IMR-90 (cell line): ENCODE data around the gene SAG. TPM values are rescaled to one million over a fixed set of nuclear protein-coding genes. Genes with fewer than 3 reads are reported as not detected.

ENCODE experiments used
- ATAC-seq: fragments of 200-7000 bp; cut with Tn5 transposase; 2 replicates; pipeline ENCODE4 v1.9.1; 2020; ENCODE audit warnings: low read depth, mild to moderate bottlenecking, moderate library complexity
- BruUV-seq: library from RNA; stranded (reverse); fragments of 400-500 nt; replicated peaks from 2 replicates; lab custom pipeline; 2021; lab: Mats Ljungman, UMichigan
- CTCF ChIA-PET: fragments of 300-600 bp; formaldehyde crosslinking; extraction: SDS; loops from one replicate; lab custom pipeline; 2021; ENCODE audit warnings: antibody characterized with exemption; lab: Yijun Ruan, JAX
- POLR2A ChIA-PET: fragments of 300-600 bp; sonication (Branson Sonifier 250); formaldehyde crosslinking; loops from one replicate; lab custom pipeline; 2022; ENCODE audit warnings: antibody characterized with exemption; ENCODE audit not compliant: unreplicated experiment; lab: Charles Lee
- DNase-seq: peaks from one replicate; pipeline ENCODE4 v3.0.0; 2013
- H2AFZ ChIP-seq: replicated peaks from 2 replicates; pipeline ENCODE3; 2013; ENCODE audit warnings: low read length, mild to moderate bottlenecking; ENCODE audit not compliant: poor library complexity
- H2AK5ac ChIP-seq: 2 replicates; pipeline ENCODE4 v1.6.1; 2013; ENCODE audit warnings: low read depth, low read length, inconsistent platforms
- H2AK9ac ChIP-seq: replicated peaks from 2 replicates; pipeline ENCODE3; 2013; ENCODE audit warnings: mild to moderate bottlenecking, low read depth, low read length, moderate library complexity; ENCODE audit not compliant: poor library complexity
- H2BK120ac ChIP-seq: 2 replicates; pipeline ENCODE4 v1.6.1; 2013; ENCODE audit warnings: low read depth, low read length, inconsistent platforms
- H2BK15ac ChIP-seq: 3 replicates; pipeline ENCODE4 v1.6.1; 2013; ENCODE audit warnings: low read depth, low read length, inconsistent platforms
- H2BK20ac ChIP-seq: 2 replicates; pipeline ENCODE4 v1.6.1; 2013; ENCODE audit warnings: low read depth, mild to moderate bottlenecking, inconsistent platforms, low read length, moderate library complexity
- H2BK5ac ChIP-seq: 2 replicates; pipeline ENCODE4 v1.6.1; 2013; ENCODE audit warnings: mild to moderate bottlenecking, low read depth, low read length, inconsistent platforms; ENCODE audit not compliant: poor library complexity, severe bottlenecking
- H3K14ac ChIP-seq: replicated peaks from 2 replicates; pipeline ENCODE4 v1.6.1; 2013; ENCODE audit warnings: low read depth, low read length, inconsistent platforms
- H3K18ac ChIP-seq: 2 replicates; pipeline ENCODE4 v1.6.1; 2013; ENCODE audit warnings: low read depth, low read length, control low read depth
- H3K23ac ChIP-seq: 2 replicates; pipeline ENCODE4 v1.6.1; 2013; ENCODE audit warnings: low read depth, low read length, inconsistent platforms
- H3K27ac ChIP-seq: 2 replicates; pipeline ENCODE4 v1.5.1; 2013; ENCODE audit warnings: mild to moderate bottlenecking, control low read depth, low read length; ENCODE audit not compliant: insufficient read depth
- H3K27me3 ChIP-seq: 2 replicates; pipeline ENCODE4 v1.6.1; 2013; ENCODE audit warnings: low read length; ENCODE audit not compliant: control insufficient read depth, insufficient read depth
- H3K36me3 ChIP-seq: 2 replicates; pipeline ENCODE4 v1.6.1; 2013; ENCODE audit warnings: low read length, mixed read lengths; ENCODE audit not compliant: control insufficient read depth, insufficient read depth
- H3K4ac ChIP-seq: 2 replicates; pipeline ENCODE4 v1.6.1; 2013; ENCODE audit warnings: low read depth, low read length, inconsistent platforms
- H3K4me1 ChIP-seq: 2 replicates; pipeline ENCODE4 v1.6.1; 2013; ENCODE audit warnings: low read length, mixed read lengths; ENCODE audit not compliant: control insufficient read depth, insufficient read depth
- H3K4me2 ChIP-seq: 2 replicates; pipeline ENCODE4 v1.6.1; 2013; ENCODE audit warnings: low read depth, mild to moderate bottlenecking, control low read depth, low read length, moderate library complexity
- H3K4me3 ChIP-seq: 2 replicates; pipeline ENCODE4 v1.5.1; 2013; ENCODE audit warnings: low read depth, mild to moderate bottlenecking, control low read depth, low read length, moderate library complexity; ENCODE audit not compliant: insufficient read depth
- H3K56ac ChIP-seq: 2 replicates; pipeline ENCODE4 v1.6.1; 2013; ENCODE audit warnings: low read length, inconsistent platforms; ENCODE audit not compliant: insufficient read depth; ENCODE audit errors: extremely low read depth
- H3K79me1 ChIP-seq, 2 experiments: 2 replicates each; pipeline ENCODE4 v1.6.1; 2013; ENCODE audit warnings: low read length in 2 of 2, inconsistent platforms in 1 of 2, low read depth in 1 of 2
- H3K9ac ChIP-seq: 2 replicates; pipeline ENCODE4 v1.6.1; 2013; ENCODE audit warnings: low read depth, low read length, control low read depth
- H3K9me1 ChIP-seq: 2 replicates; pipeline ENCODE4 v1.6.1; 2013; ENCODE audit warnings: low read length, inconsistent platforms; ENCODE audit not compliant: insufficient read depth
- H3K9me3 ChIP-seq: 2 replicates; pipeline ENCODE4 v1.6.1; 2013; ENCODE audit warnings: low read length; ENCODE audit not compliant: control insufficient read depth, insufficient read depth
- H4K20me1 ChIP-seq: 2 replicates; pipeline ENCODE4 v1.6.1; 2013; ENCODE audit warnings: low read length, inconsistent platforms; ENCODE audit not compliant: insufficient read depth
- H4K5ac ChIP-seq: 2 replicates; pipeline ENCODE4 v1.6.1; 2013; ENCODE audit warnings: mild to moderate bottlenecking, low read depth, low read length, control low read depth
- H4K8ac ChIP-seq, 2 experiments: 2 replicates each; pipeline ENCODE4 v1.6.1; 2013; ENCODE audit warnings: low read depth in 2 of 2, low read length in 2 of 2, control low read depth in 1 of 2, inconsistent platforms in 1 of 2
- H4K91ac ChIP-seq: 2 replicates; pipeline ENCODE4 v1.6.1; 2013; ENCODE audit warnings: low read depth, low read length, inconsistent platforms; ENCODE audit not compliant: insufficient read depth
- BHLHE40 ChIP-seq: fragments of 150-350 bp; IDR thresholded peaks from 2 replicates; pipeline ENCODE4 v1.6.1; 2016; ENCODE audit warnings: mild to moderate bottlenecking, low read depth, low read length
- CHD1 ChIP-seq: IDR thresholded peaks from 2 replicates; pipeline ENCODE4 v1.6.1; 2012; ENCODE audit warnings: low read depth, low read length, improper control_type of control experiment
- FOS ChIP-seq: fragments of 150-350 bp; IDR thresholded peaks from 2 replicates; pipeline ENCODE4 v1.6.1; 2016; ENCODE audit warnings: low read depth, low read length
- MAFK ChIP-seq: IDR thresholded peaks from 2 replicates; pipeline ENCODE4 v1.6.1; 2012; ENCODE audit warnings: low read depth, low read length, improper control_type of control experiment
- MXI1 ChIP-seq: IDR thresholded peaks from 2 replicates; pipeline ENCODE4 v1.6.1; 2012; ENCODE audit warnings: low read depth, mild to moderate bottlenecking, low read length, moderate library complexity, borderline replicate concordance
- RAD21 ChIP-seq: IDR thresholded peaks from 2 replicates; pipeline ENCODE4 v1.6.1; 2012; ENCODE audit warnings: low read length, improper control_type of control experiment
- SMC3 ChIP-seq: fragments of 150-350 bp; IDR thresholded peaks from 2 replicates; pipeline ENCODE4 v1.6.1; 2016; ENCODE audit warnings: low read depth, mild to moderate bottlenecking, antibody characterized with exemption, low read length, moderate library complexity
- WGBS, 2 experiments: methylation state at CpG; one replicate each; pipeline versions ENCODE4 v1.1.5 to v1.1.7; 2013; ENCODE audit warnings: missing lambda C conversion rate in 2 of 2; ENCODE audit not compliant: insufficient read length in 1 of 2; ENCODE audit errors: extremely low coverage in 2 of 2; 5-methylcytosine and 5-hydroxymethylcytosine counted together
- dilution Hi-C: fragments of 300-500 bp; cut with HindIII; formaldehyde crosslinking; loops from one replicate; pipeline ENCODE4 v1.14.3; 2018; ENCODE audit warnings: low sequenced_read_pairs; ENCODE audit not compliant: unreplicated experiment
- in situ Hi-C: fragments of 300-500 bp; cut with MboI; formaldehyde crosslinking; loops from 3 replicates; pipeline ENCODE4 v1.14.3; 2019; ENCODE audit warnings: low sequenced_read_pairs, inconsistent platforms, mixed read lengths
- intact Hi-C: fragments of 100-400 bp; cut with micrococcal nuclease; formaldehyde crosslinking; loops from 2 replicates; pipeline ENCODE4 v1.10.0; 2022
- polyA plus RNA-seq, 3 experiments: library from polyadenylated mRNA; depleted of rRNA; stranded (reverse); fragments of >200 nt; gene quantifications; 2 replicates each; pipeline ENCODE4 v1.2.3, GENCODE V29; 2012; ENCODE audit warnings: low replicate concordance in 1 of 3
- total RNA-seq: library from RNA; depleted of rRNA; stranded (reverse); fragments of >200 nt; gene quantifications from 2 replicates; pipeline ENCODE4 v1.2.3, GENCODE V29; 2012

The SAG gene
- total and polyA plus RNA-seq, 2 of the 4 experiments (the other 2 are of a cell fraction), result not detected

- in situ Hi-C loops, result loop anchor here (10.0 kb wide), 1 partner anchor 155 kb away; no protein-coding TSS in a partner anchor
These were observed 18.0 kb upstream of the SAG start for GRCh38 chr2:233289648-233290047.

More at GRCh38 chr2:233289648-233290047, 18.0 kb upstream of the SAG start:
- CTCF ChIA-PET, result no interaction called here
- Histone ChIP-seq H4K20me1 (peaks cover 5% of the 10 kb centered on the region; the same call in 1 of the 2 replicates), H3K23ac (no peak overlapping the region), H3K9ac (no peak overlapping the region), H2AFZ (no peak overlapping the region), H4K8ac (no peak overlapping the region), H3K9me3 (no peaks in the 10 kb centered on the region), H2BK20ac (no peak overlapping the region), H2BK120ac (no peak overlapping the region), H4K91ac (no peak overlapping the region), H3K27me3 (no peaks in the 10 kb centered on the region), H3K56ac (no peak overlapping the region), H3K4me2 (no peak overlapping the region), H2BK5ac (no peak overlapping the region), H3K9me1 (peaks cover 13% of the 10 kb centered on the region; the same call in 1 of the 2 replicates), H2BK15ac (no peak overlapping the region), H4K5ac (no peak overlapping the region), H3K18ac (no peak overlapping the region), H2AK5ac (no peak overlapping the region), H3K14ac (no peak overlapping the region), H3K4me1 (peaks cover 6% of the 10 kb centered on the region; the same call in 1 of the 2 replicates), H2AK9ac (no peak overlapping the region), H3K36me3 (peaks cover 61% of the 10 kb centered on the region), H3K79me1 (peaks cover 6 to 10% of the 10 kb centered on the region in 2 experiments; a peak in 2 of 4 replicates), H3K27ac (no peak overlapping the region), H3K4ac (no peak overlapping the region), H3K4me3 (no peak overlapping the region)
- BruUV-seq, result no TSS peak
- intact Hi-C loops (no loop called here), dilution Hi-C loops (no loop called here)
- WGBS, 2 experiments, result 80% methylated on average over 2 of the region's 12 CpGs; no CpG with 5 or more reads in 1 of the 2 experiments
- no peak for ATAC-seq
- POLR2A ChIA-PET, result no interaction called here
- DNase-seq, result no peak
- TF ChIP-seq MAFK (no peak), FOS (no peak), CHD1 (no peak), BHLHE40 (no peak), MXI1 (no peak), SMC3 (no peak), RAD21 (no peak)
